ENCODE measurements around the gene TBL3. TPM values are rescaled to one million over a fixed set of nuclear protein-coding genes. Genes with fewer than 3 reads are reported as not detected.

The TBL3 gene
- total and polyA plus RNA-seq, 12 donors: 18.5 to 71.1 (median 22.3) TPM

GRCh38 chr16:2019518-2019920 lies 47.7 kb downstream of the TBL3 start, which contains the start of gene NPW:
NPW (plus strand) TSS chr16:2019785.
- WGBS, 2 donors: 1 to 4% methylated on average over 32 to 33 of the region's 33 CpGs
- H3K27ac ChIP-seq: no peak within 1 kb of the TSS
- H3K4me3 ChIP-seq: peak within 1 kb of the TSS in 4 of 10 donors; percentile 5 to 20 (median 10)
- H3K9me3 ChIP-seq: no peaks in the 10 kb centered on the region
- H3K4me1 ChIP-seq: peaks cover 16 to 35% (median 30%) of the 10 kb centered on the region in 9 donors
- no peak for ATAC-seq
- TF ChIP-seq CTCF (IDR thresholded peaks at IDR 0.05): no peak
- H3K36me3 ChIP-seq: no peaks in the 10 kb centered on the region
- peaks cover 16 to 55% (median 49%) of the 10 kb centered on the region in 7 donors for H3K27me3 ChIP-seq
- intact Hi-C loops (cut with DNase I): loop anchor here in 1 of 10 donors (10.0 kb wide), 1 partner anchor 45 kb away; no protein-coding TSS in a partner anchor
- no peak for DNase-seq

GRCh38 chr16:2019921-2020831 lies 48.3 kb downstream of the TBL3 start:
- peaks cover 16 to 55% (median 49%) of the 10 kb centered on the region in 7 donors for H3K27me3 ChIP-seq

GRCh38 chr16:2022723-2023091 lies 50.9 kb downstream of the TBL3 start:
- Histone ChIP-seq H3K4me1 (peaks cover 25 to 59% (median 52%) of the 10 kb centered on the region in 9 donors), H3K9me3 (no peaks in the 10 kb centered on the region), H3K4me3 (peak overlapping the region in 8 of 10 donors; percentile 26 to 50 (median 44)), H3K36me3 (no peaks in the 10 kb centered on the region), H3K27me3 (peaks cover 16 to 68% (median 42%) of the 10 kb centered on the region in 7 donors), H3K27ac (peak overlapping the region in 5 of 10 donors; percentile 32 to 94 (median 79))
- peak in 7 of 8 donors; percentile 3 to 25 (median 13) for ATAC-seq
- WGBS, 2 donors: 0 to 2% methylated on average over 14 of the region's 14 CpGs
- intact Hi-C loops (cut with DNase I): loop anchor here in 9 of 10 donors (1.0 to 10.0 kb wide), 11 partner anchors 24 to 232 kb away; partner anchors contain the start of genes NTHL1 (in 2 of the 9), TSC2 (in 2 of the 9) and ECI1 (in 1 of the 9)
- TF ChIP-seq CTCF (IDR thresholded peaks at IDR 0.05): no peak
- peak in 1 of 2 donors; percentile 33 for DNase-seq

More at GRCh38 chr16:2019921-2020831, 48.3 kb downstream of the TBL3 start:
- Histone ChIP-seq H3K27ac (no peak overlapping the region), H3K4me1 (peaks cover 19 to 42% (median 36%) of the 10 kb centered on the region in 9 donors), H3K36me3 (no peaks in the 10 kb centered on the region), H3K4me3 (peak overlapping the region in 4 of 10 donors; percentile 5 to 20 (median 10)), H3K9me3 (no peaks in the 10 kb centered on the region)
- no peak for TF ChIP-seq CTCF (IDR thresholded peaks at IDR 0.05)
- intact Hi-C loops (cut with DNase I): loop anchor here in 6 of 10 donors (2.0 to 10.0 kb wide), 7 partner anchors 37 to 235 kb away; partner anchors contain the start of gene ECI1 (in 1 of the 6)
- DNase-seq: peak in 1 of 2 donors; percentile 19
- ATAC-seq: no peak
- WGBS, 2 donors: 1 to 2% methylated on average over 88 to 96 of the region's 96 CpGs
